Loucy (cell line): ENCODE data around the gene NIPBL.

Experiments
- H2AFZ ChIP-seq: fragments of 200-600 bp; sonication (generic); 2 replicates; pipeline ENCODE4 v1.6.0; 2016; ENCODE audit warnings: antibody characterized with exemption, mild to moderate bottlenecking, low read length, moderate library complexity
- H3F3A ChIP-seq: fragments of 200-600 bp; 2 replicates; pipeline ENCODE4 v1.6.0; 2016; ENCODE audit warnings: antibody characterized with exemption, low read depth, mild to moderate bottlenecking
- H3K27me3 ChIP-seq: fragments of 200-600 bp; sonication (generic); 2 replicates; pipeline ENCODE4 v1.6.1; 2014; ENCODE audit warnings: low read length, mild to moderate bottlenecking; ENCODE audit not compliant: insufficient read depth, poor library complexity, severe bottlenecking
- H3K36me3 ChIP-seq: fragments of 200-600 bp; sonication (generic); 2 replicates; pipeline ENCODE4 v1.6.1; 2016; ENCODE audit warnings: low read length; ENCODE audit not compliant: insufficient read depth
- H3K4me1 ChIP-seq: fragments of 200-600 bp; sonication (generic); 2 replicates; pipeline ENCODE4 v1.5.1; 2014; ENCODE audit warnings: low read length, mild to moderate bottlenecking; ENCODE audit not compliant: insufficient read depth, poor library complexity, severe bottlenecking
- H3K4me2 ChIP-seq: fragments of 200-600 bp; sonication (generic); 2 replicates; pipeline ENCODE4 v1.6.0; 2014; ENCODE audit warnings: antibody characterized with exemption, low read length, low read depth, mild to moderate bottlenecking; ENCODE audit not compliant: poor library complexity, severe bottlenecking
- H3K4me3 ChIP-seq: fragments of 200-600 bp; sonication (generic); 2 replicates; pipeline ENCODE4 v1.5.1; 2014; ENCODE audit warnings: low read length, mild to moderate bottlenecking, mixed read lengths; ENCODE audit not compliant: poor library complexity, severe bottlenecking
- H3K79me2 ChIP-seq: fragments of 200-600 bp; sonication (generic); 2 replicates; pipeline ENCODE4 v1.6.1; 2014; ENCODE audit warnings: low read length; ENCODE audit not compliant: insufficient read depth
- H3K9ac ChIP-seq: fragments of 200-600 bp; sonication (generic); 2 replicates; pipeline ENCODE4 v1.6.0; 2014; ENCODE audit warnings: mild to moderate bottlenecking, low read depth, low read length, moderate library complexity; ENCODE audit not compliant: poor library complexity, severe bottlenecking
- H3K9me2 ChIP-seq: fragments of 200-600 bp; sonication (generic); replicated peaks from 2 replicates; pipeline ENCODE4 v1.6.1; 2016; ENCODE audit warnings: low read depth, low read length, mixed read lengths
- H3K9me3 ChIP-seq: fragments of 200-600 bp; sonication (generic); 2 replicates; pipeline ENCODE4 v1.6.1; 2014; ENCODE audit warnings: mild to moderate bottlenecking, antibody characterized with exemption, low read length, low read depth; ENCODE audit not compliant: insufficient read depth
- H4K20me1 ChIP-seq: fragments of 200-600 bp; sonication (generic); 2 replicates; pipeline ENCODE4 v1.6.0; 2014; ENCODE audit warnings: antibody characterized with exemption, low read length, mild to moderate bottlenecking; ENCODE audit not compliant: insufficient read depth, poor library complexity, severe bottlenecking
- CTCF ChIP-seq: fragments of 200-600 bp; sonication (generic); conservative IDR thresholded peaks from 2 replicates; pipeline ENCODE4 v1.5.1; 2014; ENCODE audit warnings: mild to moderate bottlenecking, antibody characterized with exemption, low read length
- EZH2phosphoT487 ChIP-seq: fragments of 200-600 bp; IDR thresholded peaks from 2 replicates; pipeline ENCODE4 v1.6.1; 2018; ENCODE audit warnings: antibody characterized with exemption, mild to moderate bottlenecking, moderate library complexity, borderline replicate concordance

NIPBL gene

GRCh38 chr5:36919650-36920049 lies 43.1 kb downstream of the NIPBL start:
- 0 out of 2 replicates have a peak, but pooled peaks cover 3% of the 10 kb centered on the region for H3F3A ChIP-seq
- H3K4me2 ChIP-seq: no peak overlapping the region
- TF ChIP-seq CTCF: no peak
- TF ChIP-seq EZH2phosphoT487: no peak
- H3K9me3 ChIP-seq: no peaks in the 10 kb centered on the region
- no peaks in the 10 kb centered on the region for H3K36me3 ChIP-seq
- H3K4me1 ChIP-seq: no peaks in the 10 kb centered on the region
- H3K79me2 ChIP-seq: peaks cover 88% of the 10 kb centered on the region
- H2AFZ ChIP-seq: no peak overlapping the region
- peaks cover 72% of the 10 kb centered on the region for H4K20me1 ChIP-seq
- no peaks in the 10 kb centered on the region; the same call in 1 of the 2 replicates for H3K9me2 ChIP-seq
- H3K9ac ChIP-seq: no peak overlapping the region
- H3K4me3 ChIP-seq: no peak overlapping the region
- no peaks in the 10 kb centered on the region for H3K27me3 ChIP-seq

- Histone ChIP-seq H3K27me3 (no peaks in the 10 kb centered on the region), H3K4me2 (peak overlapping the region; percentile 18), H3K4me1 (peaks cover 23% of the 10 kb centered on the region), H3K9ac (no peak overlapping the region), H3K36me3 (no peaks in the 10 kb centered on the region), H3K79me2 (peaks cover 99% of the 10 kb centered on the region), H3K9me2 (no peaks in the 10 kb centered on the region), H3K4me3 (no peak overlapping the region), H4K20me1 (peaks cover 96% of the 10 kb centered on the region), H3K9me3 (no peaks in the 10 kb centered on the region), H2AFZ (no peak overlapping the region), H3F3A (no peaks in the 10 kb centered on the region)
- no peak for TF ChIP-seq EZH2phosphoT487
- no peak for TF ChIP-seq CTCF
Measured at GRCh38 chr5:36928947-36929346, 52.4 kb downstream of the NIPBL start.

GRCh38 chr5:36929438-36929837 lies 52.9 kb downstream of the NIPBL start:
- no peak overlapping the region for H3K9ac ChIP-seq
- no peak overlapping the region for H2AFZ ChIP-seq
- peaks cover 97% of the 10 kb centered on the region for H4K20me1 ChIP-seq
- no peak overlapping the region for H3K4me3 ChIP-seq
- peak overlapping the region; percentile 18 for H3K4me2 ChIP-seq
- peaks cover 28% of the 10 kb centered on the region for H3K4me1 ChIP-seq
- H3K36me3 ChIP-seq: no peaks in the 10 kb centered on the region
- H3K27me3 ChIP-seq: no peaks in the 10 kb centered on the region
- no peaks in the 10 kb centered on the region for H3K9me2 ChIP-seq
- TF ChIP-seq CTCF (no peak), EZH2phosphoT487 (no peak)
- no peaks in the 10 kb centered on the region for H3F3A ChIP-seq
- H3K9me3 ChIP-seq: no peaks in the 10 kb centered on the region
- peaks cover 100% of the 10 kb centered on the region for H3K79me2 ChIP-seq
